Keratinocyte (primary cell): ENCODE measurements around the gene MYOZ2. TPM values are rescaled to one million over a fixed set of nuclear protein-coding genes. Genes with fewer than 3 reads are reported as not detected.

Source experiments
- DNase-seq: peaks from one replicate; pipeline ENCODE4 v3.0.0-alpha.2; 2011; ENCODE audit warnings: low read depth, missing footprints, low spot score
- FAIRE-seq: peaks from 2 replicates; lab custom pipeline; 2011; peaks lifted over from hg19 to GRCh38; lab: Jason Lieb, UNC
- H2AFZ ChIP-seq: 2 replicates; pipeline ENCODE4 v1.6.0; 2012; ENCODE audit warnings: low read length, control low read depth, inconsistent platforms; ENCODE audit not compliant: control insufficient read depth
- H3K27ac ChIP-seq: 2 replicates; pipeline ENCODE4 v1.5.1; 2011; ENCODE audit warnings: low read length; ENCODE audit not compliant: control insufficient read depth, insufficient read depth
- H3K27me3 ChIP-seq: 3 replicates; pipeline ENCODE4 v1.6.0; 2011; ENCODE audit warnings: low read length; ENCODE audit not compliant: control insufficient read depth, insufficient read depth; ENCODE audit errors: extremely low read depth
- H3K36me3 ChIP-seq, 2 experiments: 2 replicates in 1 of 2; 3 replicates in 1 of 2; pipeline ENCODE4 v1.5.1; 2011; ENCODE audit warnings: low read length in 2 of 2, mild to moderate bottlenecking in 1 of 2; ENCODE audit not compliant: control insufficient read depth in 2 of 2, insufficient read depth in 2 of 2; ENCODE audit errors: extremely low read depth in 1 of 2
- H3K4me1 ChIP-seq: 3 replicates; pipeline ENCODE4 v1.5.1; 2011; ENCODE audit warnings: low read length; ENCODE audit not compliant: control insufficient read depth, insufficient read depth; ENCODE audit errors: extremely low read depth
- H3K4me2 ChIP-seq: 3 replicates; pipeline ENCODE4 v1.6.0; 2011; ENCODE audit warnings: low read depth, low read length; ENCODE audit not compliant: control insufficient read depth, insufficient read depth; ENCODE audit errors: extremely low read depth
- H3K4me3 ChIP-seq, 3 experiments: fragments of 200-600 bp in 1 of 3; sonication (generic) in 1 of 3; 2 replicates in 2 of 3; 3 replicates in 1 of 3; pipeline ENCODE4 v1.5.1; 2011 to 2016; ENCODE audit warnings: low read length in 3 of 3, mild to moderate bottlenecking in 3 of 3, control low read depth in 2 of 3, inconsistent platforms in 1 of 3, low read depth in 1 of 3, mixed read lengths in 1 of 3, mixed run types in 1 of 3, moderate library complexity in 1 of 3; ENCODE audit not compliant: control insufficient read depth in 2 of 3, insufficient read depth in 2 of 3; ENCODE audit errors: extremely low read depth in 1 of 3
- H3K79me2 ChIP-seq: 2 replicates; pipeline ENCODE4 v1.6.0; 2012; ENCODE audit warnings: low read length; ENCODE audit not compliant: control insufficient read depth, insufficient read depth
- H3K9ac ChIP-seq: 3 replicates; pipeline ENCODE4 v1.6.0; 2011; ENCODE audit warnings: low read length; ENCODE audit not compliant: control insufficient read depth, insufficient read depth; ENCODE audit errors: extremely low read depth
- H3K9me1 ChIP-seq: 3 replicates; pipeline ENCODE4 v1.6.0; 2011; ENCODE audit warnings: low read length; ENCODE audit not compliant: control insufficient read depth, insufficient read depth; ENCODE audit errors: extremely low read depth
- H3K9me3 ChIP-seq: 2 replicates; pipeline ENCODE4 v1.5.1; 2012; ENCODE audit warnings: low read depth, low read length; ENCODE audit not compliant: control insufficient read depth
- H4K20me1 ChIP-seq: 3 replicates; pipeline ENCODE4 v1.6.0; 2011; ENCODE audit warnings: low read length; ENCODE audit not compliant: control insufficient read depth, insufficient read depth; ENCODE audit errors: extremely low read depth
- CTCF ChIP-seq, 3 experiments: IDR thresholded peaks in 1 of 3; conservative IDR thresholded peaks in 1 of 3; optimal IDR thresholded peaks in 1 of 3; 2 replicates in 2 of 3; 3 replicates in 1 of 3; pipeline versions ENCODE3 to v1.5.1; 2011; ENCODE audit warnings: low read length in 3 of 3, mild to moderate bottlenecking in 3 of 3, moderate library complexity in 2 of 3, control low read depth in 1 of 3, inconsistent platforms in 1 of 3; ENCODE audit not compliant: insufficient read depth in 2 of 3; ENCODE audit errors: extremely low read depth in 1 of 3
- EZH2 ChIP-seq: IDR thresholded peaks from one replicate; pipeline ENCODE4 v1.6.1; 2012; ENCODE audit warnings: inconsistent platforms, mild to moderate bottlenecking, low read length, moderate library complexity
- dilution Hi-C: fragments of 300-500 bp; cut with MboI; formaldehyde crosslinking; loops from one replicate; pipeline ENCODE4 v1.7.0; 2020; ENCODE audit warnings: low sequenced_read_pairs; ENCODE audit not compliant: extremely low pct_ligation_motif_present
- polyA plus RNA-seq, 5 experiments: library from polyadenylated mRNA; depleted of rRNA in 3 of 5; stranded (reverse) in 3 of 5; stranded (forward) in 1 of 5; unstranded in 1 of 5; fragments of >200 nt; gene quantifications; 1 replicate in 1 of 5; 2 replicates in 3 of 5; 3 replicates in 1 of 5; pipeline versions ENCODE4 v1.2.1 to v1.2.3, GENCODE V29; 2011 to 2012; ENCODE audit warnings: missing spikeins in 2 of 5, low read depth in 1 of 5, low replicate concordance in 1 of 5

The MYOZ2 gene
- polyA plus RNA-seq, 1 donor (not counting 4 experiments of a cell fraction or from before 2014, with no cell fraction given), result not detected

GRCh38 chr4:119205690-119206089 is 70.1 kb downstream of the MYOZ2 start:
- no peaks in the 10 kb centered on the region for H3K36me3 ChIP-seq
- no peak for FAIRE-seq
- TF ChIP-seq EZH2, result no peak
- TF ChIP-seq CTCF (optimal IDR thresholded peaks at IDR 0.05 in 1 of 3, IDR thresholded peaks at IDR 0.05 in 1 of 3, conservative IDR thresholded peaks at IDR 0.05 in 1 of 3; ENCODE audit: extremely low read depth in 1 of 3, insufficient read depth in 2 of 3, low read length in 3 of 3), result no peak
- H3K27ac ChIP-seq, result no peak overlapping the region
- no peaks in the 10 kb centered on the region for H3K27me3 ChIP-seq
- no peak overlapping the region for H2AFZ ChIP-seq
- no peak for DNase-seq
- H3K4me3 ChIP-seq, result no peak overlapping the region
- H3K4me1 ChIP-seq, result peaks cover 30% of the 10 kb centered on the region
- no peaks in the 10 kb centered on the region for H3K9me1 ChIP-seq
- H3K4me2 ChIP-seq, result no peak overlapping the region
- no peaks in the 10 kb centered on the region for H3K9me3 ChIP-seq
- dilution Hi-C loops, result no loop called here
- no peaks in the 10 kb centered on the region for H4K20me1 ChIP-seq
- no peaks in the 10 kb centered on the region for H3K79me2 ChIP-seq
- no peak overlapping the region for H3K9ac ChIP-seq

GRCh38 chr4:119206178-119206577 is 70.5 kb downstream of the MYOZ2 start:
- dilution Hi-C loops, result no loop called here
- Histone ChIP-seq H3K9me3 (no peaks in the 10 kb centered on the region), H3K27me3 (no peaks in the 10 kb centered on the region), H3K4me3 (no peak overlapping the region), H3K36me3 (no peaks in the 10 kb centered on the region), H4K20me1 (no peaks in the 10 kb centered on the region), H3K9ac (no peak overlapping the region), H3K4me1 (peaks cover 35% of the 10 kb centered on the region), H3K9me1 (no peaks in the 10 kb centered on the region), H3K4me2 (no peak overlapping the region), H3K27ac (no peak overlapping the region), H3K79me2 (peaks cover 2% of the 10 kb centered on the region), H2AFZ (no peak overlapping the region)
- no peak for FAIRE-seq
- TF ChIP-seq CTCF (optimal IDR thresholded peaks at IDR 0.05 in 1 of 3, IDR thresholded peaks at IDR 0.05 in 1 of 3, conservative IDR thresholded peaks at IDR 0.05 in 1 of 3; ENCODE audit: extremely low read depth in 1 of 3, insufficient read depth in 2 of 3, low read length in 3 of 3) (no peak), EZH2 (no peak)
- DNase-seq, result no peak
